Erythroblast (primary cell): ENCODE results near the gene GABRG3.

Source experiments
- GATA1 ChIP-seq: IDR thresholded peaks from 2 replicates; pipeline ENCODE4 v1.6.1; 2011; ENCODE audit warnings: low read depth, mild to moderate bottlenecking, control low read depth, low read length, moderate library complexity
- POLR2A ChIP-seq: IDR thresholded peaks from 2 replicates; pipeline ENCODE4 v1.6.1; 2011; ENCODE audit warnings: mild to moderate bottlenecking, low read length

GRCh38 chr15:27480642-27481041 lies 509.7 kb downstream of the GABRG3 start:
- no peak for TF ChIP-seq POLR2A
- TF ChIP-seq GATA1 = no peak
